Skeletal muscle satellite cell (primary cell): ENCODE measurements around the gene RBMS1.

Experiments used
- H3K27me3 ChIP-seq: 2 replicates; pipeline ENCODE4 v1.7.0; 2013; ENCODE audit warnings: low read length; ENCODE audit not compliant: control insufficient read depth, insufficient read depth
- H3K36me3 ChIP-seq: 2 replicates; pipeline ENCODE4 v1.7.0; 2013; ENCODE audit warnings: mild to moderate bottlenecking, control low read depth, low read length; ENCODE audit not compliant: insufficient read depth
- H3K4me1 ChIP-seq: 2 replicates; pipeline ENCODE4 v1.7.0; 2013; ENCODE audit warnings: low read length; ENCODE audit not compliant: control insufficient read depth, insufficient read depth
- H3K4me2 ChIP-seq: 2 replicates; pipeline ENCODE4 v1.7.0; 2013; ENCODE audit warnings: mild to moderate bottlenecking, low read length
- H3K4me3 ChIP-seq: 2 replicates; pipeline ENCODE4 v1.7.0; 2013; ENCODE audit warnings: low read length
- H3K9ac ChIP-seq: 2 replicates; pipeline ENCODE4 v1.7.0; 2013; ENCODE audit warnings: mild to moderate bottlenecking, low read depth, low read length, moderate library complexity
- H3K9me3 ChIP-seq: replicated peaks from 2 replicates; pipeline ENCODE4 v1.7.0; 2013; ENCODE audit warnings: mild to moderate bottlenecking, control low read depth, low read length

Gene RBMS1

DNA sequence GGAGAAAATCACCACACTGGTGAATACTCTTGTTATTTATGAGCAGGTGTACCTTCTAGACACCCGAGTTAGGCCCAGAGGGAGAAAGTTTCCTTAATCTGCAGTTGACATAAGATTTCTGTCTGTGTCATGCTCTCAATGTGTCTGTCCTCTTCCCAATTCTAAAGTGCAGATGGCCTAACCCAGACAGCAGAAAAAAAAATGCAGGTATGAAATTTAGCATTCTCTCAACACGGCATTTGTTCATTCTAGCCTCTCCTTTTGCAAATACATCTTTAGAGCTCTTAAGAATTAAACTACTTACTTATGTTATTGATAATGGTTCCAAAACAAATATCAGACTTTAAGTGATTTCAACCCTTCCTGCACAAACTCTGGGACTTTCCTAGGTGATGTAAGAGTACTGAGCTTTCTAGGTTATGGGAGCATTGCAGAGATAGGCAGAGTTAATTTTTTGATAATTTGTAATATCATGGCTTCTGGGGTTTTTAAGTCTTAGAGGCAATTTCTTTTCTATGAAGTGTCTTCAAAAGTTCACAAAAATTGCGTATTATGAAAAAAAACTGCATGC is 260.6 kb downstream of the RBMS1 start:
- H3K4me2 ChIP-seq = no peak overlapping the region
- H3K27me3 ChIP-seq = no peaks in the 10 kb centered on the region
- H3K4me3 ChIP-seq = no peak overlapping the region
- no peak overlapping the region for H3K9ac ChIP-seq
- no peaks in the 10 kb centered on the region for H3K9me3 ChIP-seq
- H3K4me1 ChIP-seq = peaks cover 26% of the 10 kb centered on the region
- H3K36me3 ChIP-seq = no peaks in the 10 kb centered on the region

DNA sequence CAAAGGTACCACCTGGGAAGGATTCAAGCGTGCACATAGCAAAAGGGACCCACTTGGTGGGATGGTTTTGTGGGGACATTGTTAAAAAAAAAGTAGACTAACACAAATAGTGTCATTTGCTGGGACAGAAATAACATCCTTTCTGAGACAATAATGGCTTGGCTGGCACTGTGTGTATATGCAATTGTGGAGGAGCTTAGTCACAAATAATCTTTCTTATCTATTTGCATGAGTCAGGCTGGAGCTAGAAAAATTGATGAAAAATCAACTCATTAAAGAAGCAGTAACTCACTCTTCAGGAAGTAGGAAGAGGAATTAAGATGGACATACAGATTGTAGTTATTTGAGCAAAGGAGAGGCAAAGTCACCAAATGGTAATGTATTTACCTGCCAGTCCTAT is 264.0 kb downstream of the RBMS1 start:
- H3K4me1 ChIP-seq = peaks cover 60% of the 10 kb centered on the region
- H3K9ac ChIP-seq = peak overlapping the region; percentile 75
- H3K27me3 ChIP-seq = no peaks in the 10 kb centered on the region
- peak overlapping the region; percentile 71 for H3K4me2 ChIP-seq
- no peaks in the 10 kb centered on the region for H3K36me3 ChIP-seq
- H3K4me3 ChIP-seq = peak overlapping the region; percentile 14
- no peaks in the 10 kb centered on the region for H3K9me3 ChIP-seq

DNA sequence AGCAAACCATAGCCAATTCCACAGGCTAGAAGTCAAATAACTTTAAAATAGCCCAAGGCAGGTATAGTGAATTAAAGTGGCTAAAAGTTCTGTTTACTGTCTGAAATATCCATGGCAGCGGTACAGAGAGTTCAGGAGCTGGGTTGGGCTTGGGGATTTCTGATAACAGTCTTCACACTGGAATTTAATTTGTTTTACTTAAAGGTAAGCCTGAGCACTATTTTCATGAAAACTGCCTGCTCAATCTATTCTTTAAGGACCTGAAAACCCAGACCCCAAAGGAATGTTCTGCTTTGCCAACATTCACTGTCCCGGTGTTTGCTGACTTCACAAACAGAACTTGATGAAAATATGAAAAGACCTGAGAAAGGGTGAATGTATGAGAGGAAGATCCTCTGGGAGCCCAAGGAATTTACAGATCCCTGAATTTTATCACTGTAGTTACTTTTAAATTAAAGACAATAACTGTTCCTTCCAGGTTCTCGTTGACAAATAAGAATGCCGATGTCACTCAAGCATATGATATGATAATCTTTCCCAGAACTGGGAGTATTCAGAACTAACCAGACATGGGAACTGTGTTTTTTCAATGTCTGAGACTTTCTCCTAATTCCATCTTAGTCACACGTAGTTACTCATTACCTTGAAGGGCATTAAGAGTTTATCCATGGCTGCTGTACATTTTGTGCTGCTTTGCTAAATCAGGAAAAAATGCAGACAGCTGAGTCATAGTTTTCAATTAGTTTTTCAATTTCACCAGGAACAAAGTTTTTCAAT is 265.3 kb downstream of the RBMS1 start:
- no peaks in the 10 kb centered on the region for H3K9me3 ChIP-seq
- peak overlapping the region; percentile 71 for H3K4me2 ChIP-seq
- H3K36me3 ChIP-seq = no peaks in the 10 kb centered on the region
- H3K9ac ChIP-seq = peak overlapping the region; percentile 86
- H3K4me1 ChIP-seq = peaks cover 71% of the 10 kb centered on the region
- peak overlapping the region; percentile 29 for H3K4me3 ChIP-seq
- H3K27me3 ChIP-seq = no peaks in the 10 kb centered on the region

DNA sequence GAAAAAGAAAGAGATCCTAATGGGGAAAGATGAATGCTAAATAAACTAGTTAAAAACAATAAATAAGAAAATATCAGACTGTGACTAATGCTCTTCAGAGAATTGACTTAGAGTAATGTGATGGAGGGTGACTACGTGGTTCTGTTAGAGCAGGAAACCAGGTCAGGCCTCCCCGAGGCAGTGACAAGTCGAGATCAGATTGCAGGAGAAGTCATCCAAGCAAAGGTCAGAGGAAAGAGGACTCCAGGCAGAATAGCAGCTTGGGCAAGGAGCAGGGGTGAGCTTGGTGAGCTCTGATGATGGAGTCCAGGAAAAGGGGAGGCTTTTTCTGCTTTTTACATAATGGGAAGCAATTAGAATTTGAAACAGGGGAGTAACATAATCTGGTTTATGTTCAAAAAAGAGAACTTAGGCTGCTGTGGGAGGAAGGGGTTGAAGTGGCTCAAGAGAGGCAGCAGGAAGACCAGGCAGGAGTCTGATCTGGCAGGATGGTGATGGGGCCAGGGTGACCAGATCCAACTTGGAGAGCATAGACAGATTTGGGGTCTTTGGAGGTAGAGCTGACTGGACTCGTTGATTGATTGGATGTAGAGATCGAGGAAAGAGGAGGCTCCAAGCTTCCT is 266.2 kb downstream of the RBMS1 start:
- H3K36me3 ChIP-seq = no peaks in the 10 kb centered on the region
- H3K9ac ChIP-seq = peak overlapping the region; percentile 86
- no peaks in the 10 kb centered on the region for H3K9me3 ChIP-seq
- peak overlapping the region; percentile 29 for H3K4me3 ChIP-seq
- H3K4me2 ChIP-seq = peak overlapping the region; percentile 71
- no peaks in the 10 kb centered on the region for H3K27me3 ChIP-seq
- peaks cover 80% of the 10 kb centered on the region for H3K4me1 ChIP-seq

DNA sequence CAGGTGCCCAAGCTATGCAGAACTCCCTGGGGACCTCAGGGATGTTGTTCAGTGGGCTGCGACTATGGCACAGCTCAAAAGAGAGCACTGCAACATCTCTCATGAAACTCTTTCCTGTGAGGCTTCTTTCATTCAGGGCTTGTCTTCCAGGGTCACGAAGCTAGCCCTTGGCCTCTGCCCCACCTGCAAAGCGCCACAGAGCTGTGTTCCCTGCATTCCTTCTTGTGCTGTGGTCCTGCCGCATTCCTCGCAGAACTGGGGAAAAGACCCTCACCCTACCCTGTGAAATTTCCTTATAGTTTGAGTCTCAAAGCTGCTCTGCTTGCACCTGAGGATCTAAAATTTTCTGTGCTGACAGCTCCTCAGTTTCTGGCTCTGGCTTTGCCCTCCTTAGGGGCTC is 267.2 kb downstream of the RBMS1 start:
- Histone ChIP-seq H3K4me2 (no peak overlapping the region), H3K9me3 (no peaks in the 10 kb centered on the region), H3K36me3 (no peaks in the 10 kb centered on the region), H3K4me1 (peaks cover 90% of the 10 kb centered on the region), H3K27me3 (no peaks in the 10 kb centered on the region), H3K4me3 (no peak overlapping the region), H3K9ac (peak overlapping the region; percentile 86)

DNA sequence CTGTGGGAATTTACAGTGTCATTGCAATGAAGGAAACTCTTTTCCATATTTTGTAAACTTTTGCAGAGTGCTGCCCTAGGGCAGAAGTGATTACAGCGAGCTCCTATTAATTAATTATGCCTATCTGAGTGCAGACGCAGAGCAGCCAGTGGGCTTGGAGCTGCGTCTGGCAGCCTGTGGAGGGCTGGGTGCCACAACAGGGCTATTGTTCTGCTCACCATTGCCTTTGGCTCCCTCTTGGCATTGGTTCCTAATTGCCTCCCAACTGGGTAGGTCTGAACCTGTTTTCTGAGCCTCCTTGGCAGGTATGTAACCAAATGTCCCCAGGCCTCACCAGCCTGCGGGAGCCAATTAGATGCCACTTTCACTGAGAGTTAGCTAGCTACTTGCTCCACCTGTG is 267.9 kb downstream of the RBMS1 start:
- H3K4me1 ChIP-seq = peaks cover 96% of the 10 kb centered on the region

DNA sequence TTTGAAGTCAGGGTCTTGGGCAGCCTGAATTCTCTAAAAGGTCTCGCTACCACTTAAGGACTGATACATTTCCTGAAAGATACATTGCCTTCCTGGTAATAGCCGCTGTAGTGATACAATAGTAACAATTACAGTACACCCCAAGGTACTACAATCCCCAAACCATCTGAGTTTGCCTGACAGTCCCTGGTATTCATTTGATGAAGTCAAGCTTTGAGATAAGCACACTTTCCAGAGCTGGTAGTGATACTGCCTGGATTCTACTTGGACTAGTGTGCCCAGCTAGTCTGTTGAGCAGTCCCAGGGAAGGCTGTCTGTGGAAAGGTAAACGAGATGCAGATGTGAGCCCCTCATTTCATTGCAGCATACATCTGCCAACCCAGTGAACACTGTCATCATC is 269.1 kb downstream of the RBMS1 start:
- Histone ChIP-seq H3K4me2 (peak overlapping the region; percentile 24), H3K9ac (peak overlapping the region; percentile 86), H3K36me3 (no peaks in the 10 kb centered on the region), H3K4me3 (no peak overlapping the region), H3K27me3 (no peaks in the 10 kb centered on the region), H3K9me3 (no peaks in the 10 kb centered on the region), H3K4me1 (peaks cover 95% of the 10 kb centered on the region)

More for the DNA sequence above, 267.9 kb downstream of the RBMS1 start:
- H3K4me2 ChIP-seq = no peak overlapping the region
- no peak overlapping the region for H3K4me3 ChIP-seq
- H3K27me3 ChIP-seq = no peaks in the 10 kb centered on the region
- H3K9ac ChIP-seq = peak overlapping the region; percentile 86
- no peaks in the 10 kb centered on the region for H3K36me3 ChIP-seq
- H3K9me3 ChIP-seq = no peaks in the 10 kb centered on the region

DNA sequence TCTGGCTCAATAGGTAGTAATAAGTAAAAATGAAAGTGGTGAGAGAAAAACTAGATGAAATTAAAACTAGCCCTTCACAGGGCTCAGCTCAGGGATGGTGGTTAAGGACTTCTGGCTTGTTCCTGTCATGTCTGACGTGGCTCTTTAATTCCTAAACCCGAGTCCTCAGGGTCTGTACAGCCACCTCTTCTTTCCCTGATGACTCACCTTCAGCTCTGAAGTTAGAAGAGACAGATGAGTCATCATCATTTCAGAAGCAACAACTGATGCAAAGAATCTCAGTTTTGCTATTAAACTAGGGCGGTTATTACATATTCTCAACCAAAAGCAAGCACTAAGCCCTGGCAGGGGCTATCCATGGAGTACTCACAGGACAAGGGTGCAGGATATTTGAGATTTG is 269.5 kb downstream of the RBMS1 start:
- Histone ChIP-seq H3K4me2 (peak overlapping the region; percentile 68), H3K4me1 (peaks cover 91% of the 10 kb centered on the region), H3K9ac (peak overlapping the region; percentile 86), H3K4me3 (no peak overlapping the region), H3K36me3 (no peaks in the 10 kb centered on the region), H3K9me3 (no peaks in the 10 kb centered on the region), H3K27me3 (no peaks in the 10 kb centered on the region)

DNA sequence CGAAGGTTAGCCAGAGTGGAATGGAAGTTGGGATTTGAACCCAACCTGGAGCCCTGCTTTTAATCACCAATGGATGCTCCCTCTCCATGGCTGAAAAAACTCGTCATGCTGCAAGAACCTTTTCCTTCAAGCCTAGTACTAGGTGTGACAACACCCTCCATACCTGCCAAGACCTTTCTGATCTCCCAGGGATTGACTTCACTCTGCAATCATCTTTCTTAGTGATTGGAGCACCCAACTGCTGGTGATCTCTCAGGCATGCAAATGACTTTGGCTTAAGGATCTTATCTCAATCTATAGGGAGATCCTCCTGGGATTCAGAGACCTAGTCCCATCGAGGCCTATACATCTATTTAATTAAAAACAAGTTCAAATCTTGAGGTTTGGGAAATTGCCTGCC is 270.0 kb downstream of the RBMS1 start:
- H3K4me1 ChIP-seq = peaks cover 87% of the 10 kb centered on the region
- H3K9ac ChIP-seq = peak overlapping the region; percentile 80
- no peak overlapping the region for H3K4me3 ChIP-seq
- no peaks in the 10 kb centered on the region for H3K36me3 ChIP-seq
- peak overlapping the region; percentile 68 for H3K4me2 ChIP-seq
- H3K27me3 ChIP-seq = no peaks in the 10 kb centered on the region
- H3K9me3 ChIP-seq = no peaks in the 10 kb centered on the region

DNA sequence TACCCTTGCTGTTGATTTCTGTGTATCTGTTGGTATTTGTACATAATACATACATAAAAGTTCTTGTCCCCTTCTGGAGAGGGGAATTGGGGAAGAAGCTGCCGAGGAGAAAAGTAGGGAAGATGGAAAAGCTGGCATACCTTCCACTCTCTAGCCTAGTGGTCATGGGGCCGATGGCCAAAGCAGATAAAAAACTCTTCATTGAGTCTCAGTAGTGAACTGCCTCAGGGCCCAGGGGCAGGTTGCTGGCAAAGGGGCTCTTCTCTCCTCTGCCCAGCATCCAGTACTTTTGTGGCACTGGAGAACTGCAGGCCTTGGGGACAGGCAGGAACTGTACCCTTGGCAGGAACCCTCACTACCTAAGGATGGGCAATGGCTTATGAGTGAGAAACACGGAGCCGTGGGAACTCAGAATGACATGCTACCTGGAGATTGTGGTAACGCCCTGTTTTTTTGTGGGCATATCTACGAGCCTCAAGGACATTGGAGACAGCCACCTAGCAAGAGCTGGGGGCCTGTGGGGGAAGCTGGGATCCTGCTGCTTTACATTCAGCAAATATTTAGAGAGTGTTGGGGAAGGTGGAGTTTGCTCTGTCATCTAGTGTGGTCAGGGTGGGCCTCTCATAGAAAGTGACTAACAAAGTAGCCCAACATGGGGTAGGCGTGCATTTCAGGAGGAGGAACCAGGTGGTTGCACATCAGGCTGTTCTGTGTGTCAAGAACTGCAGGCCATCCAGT is 270.9 kb downstream of the RBMS1 start:
- H3K4me1 ChIP-seq = peaks cover 79% of the 10 kb centered on the region

More for the DNA sequence above, 270.9 kb downstream of the RBMS1 start:
- no peak overlapping the region for H3K4me3 ChIP-seq
- H3K36me3 ChIP-seq = no peaks in the 10 kb centered on the region
- H3K4me2 ChIP-seq = no peak overlapping the region
- no peaks in the 10 kb centered on the region for H3K9me3 ChIP-seq
- peak overlapping the region; percentile 72 for H3K9ac ChIP-seq
- H3K27me3 ChIP-seq = no peaks in the 10 kb centered on the region
